HG03045 (cell line): Measurements from ENCODE around the gene MAL.

Source experiments
- ATAC-seq: cut with Tn5 transposase; IDR thresholded peaks from one replicate; pipeline ENCODE4 v1.9.1; 2021; ENCODE audit warnings: mild to moderate bottlenecking, moderate library complexity; ENCODE audit not compliant: unreplicated experiment

MAL gene

DNA sequence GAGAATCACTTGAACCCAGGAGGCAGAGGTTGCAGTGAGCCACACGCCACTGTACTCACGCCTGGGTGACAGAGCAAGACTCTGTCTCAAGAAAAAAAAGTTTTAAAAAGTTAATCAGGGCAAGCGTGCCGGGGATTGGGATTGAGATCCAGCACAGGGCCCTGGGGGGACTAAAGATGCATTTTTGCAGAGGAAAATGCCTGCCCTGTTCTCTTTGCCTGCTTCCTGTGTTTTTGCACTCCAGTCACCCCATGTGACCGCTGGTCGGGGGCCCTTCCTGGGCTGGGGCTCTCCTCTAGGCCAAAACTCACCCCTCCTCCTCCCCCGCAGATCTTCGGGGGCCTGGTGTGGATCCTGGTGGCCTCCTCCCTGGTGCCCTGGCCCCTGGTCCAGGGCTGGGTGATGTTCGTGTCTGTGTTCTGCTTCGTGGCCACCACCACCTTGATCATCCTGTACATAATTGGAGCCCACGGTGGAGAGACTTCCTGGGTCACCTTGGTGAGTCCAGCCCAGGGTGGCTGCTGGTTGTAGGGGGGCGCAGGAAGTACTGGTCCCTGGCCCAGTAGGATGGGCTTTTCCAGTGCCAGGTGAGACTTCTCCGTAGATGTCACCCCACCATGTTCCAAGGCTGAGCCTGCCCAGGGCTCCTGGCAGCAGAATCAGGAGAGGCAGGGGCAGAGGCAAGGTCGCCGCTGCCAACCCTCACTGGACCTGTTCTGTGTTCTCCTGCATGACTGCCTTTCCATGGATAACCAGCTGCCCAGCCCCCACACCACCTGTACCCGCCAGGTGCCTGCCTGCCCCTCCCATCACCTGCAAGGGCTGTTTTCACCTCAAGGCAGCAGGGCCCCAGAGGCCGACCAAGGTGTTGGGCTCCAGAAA lies 22.4 kb downstream of the MAL start:
- ATAC-seq: no peak

DNA sequence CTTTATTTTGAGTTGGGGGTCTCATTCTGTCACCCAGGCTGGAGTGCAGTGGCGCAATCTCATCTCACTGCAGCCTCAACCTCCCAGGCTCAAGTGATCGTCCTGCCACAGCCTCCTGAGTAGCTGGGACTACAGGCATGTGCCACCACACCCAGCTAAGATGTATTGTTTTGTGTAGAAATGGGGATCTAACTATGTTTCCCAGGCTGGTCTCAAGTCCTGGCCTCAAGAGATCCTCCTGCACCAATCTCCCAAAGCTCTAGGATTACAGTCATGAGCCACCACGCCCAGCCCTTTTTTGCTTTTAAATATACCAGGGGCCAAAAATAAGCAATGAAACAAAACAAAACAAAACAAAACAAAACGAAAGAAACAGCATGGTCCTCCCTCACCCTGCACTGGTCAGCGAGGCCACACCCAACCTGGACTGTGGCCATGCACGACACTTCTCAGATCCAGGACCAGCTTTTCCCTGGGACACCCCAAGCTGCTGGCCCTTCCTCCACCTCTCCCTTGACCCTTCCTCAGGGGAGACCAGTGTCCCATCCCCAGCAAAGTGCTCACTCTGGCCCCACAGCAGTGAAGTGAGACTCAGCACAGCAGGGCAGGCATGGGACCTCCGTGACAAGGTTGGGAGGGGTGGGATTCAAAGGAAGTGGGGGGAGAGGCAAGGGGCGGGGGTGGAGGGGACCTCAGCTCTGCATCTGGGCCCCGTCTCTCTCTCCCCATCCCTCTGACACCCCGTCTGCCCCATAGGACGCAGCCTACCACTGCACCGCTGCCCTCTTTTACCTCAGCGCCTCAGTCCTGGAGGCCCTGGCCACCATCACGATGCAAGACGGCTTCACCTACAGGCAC lies 23.5 kb downstream of the MAL start:
- no peak for ATAC-seq

DNA sequence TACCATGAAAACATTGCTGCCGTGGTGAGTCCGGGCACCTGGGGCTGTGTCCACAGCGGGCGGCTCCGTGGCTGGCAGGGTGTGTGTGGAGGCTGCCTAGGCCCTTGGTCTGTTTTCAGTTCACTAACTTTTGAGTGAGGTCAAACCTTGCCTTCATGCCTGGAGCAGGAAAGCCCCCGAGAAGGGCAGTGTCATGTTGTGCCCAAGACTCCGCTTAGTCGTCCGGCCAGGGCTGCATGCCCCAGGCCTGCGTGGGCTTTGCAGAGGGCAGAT lies 24.1 kb downstream of the MAL start:
- ATAC-seq: no peak

DNA sequence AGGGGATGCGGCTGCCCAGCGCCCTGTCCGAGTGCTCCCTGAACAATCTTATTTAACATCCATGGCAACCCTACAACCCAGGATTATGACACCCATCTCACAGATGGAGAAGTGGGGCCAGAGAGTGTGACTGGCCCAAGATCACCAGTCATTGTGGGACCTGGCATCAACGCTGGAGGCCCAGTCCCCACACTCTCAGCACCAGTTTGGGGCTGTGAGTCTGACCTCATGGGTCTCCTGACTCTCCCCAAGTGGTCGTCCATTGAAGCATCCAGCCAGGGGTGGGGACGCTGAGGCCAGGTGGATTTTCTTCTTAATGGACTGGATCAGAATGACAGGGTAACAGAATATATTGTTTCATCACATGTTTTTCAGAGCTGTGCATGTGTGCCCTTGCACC lies 24.5 kb downstream of the MAL start:
- ATAC-seq: no peak

DNA sequence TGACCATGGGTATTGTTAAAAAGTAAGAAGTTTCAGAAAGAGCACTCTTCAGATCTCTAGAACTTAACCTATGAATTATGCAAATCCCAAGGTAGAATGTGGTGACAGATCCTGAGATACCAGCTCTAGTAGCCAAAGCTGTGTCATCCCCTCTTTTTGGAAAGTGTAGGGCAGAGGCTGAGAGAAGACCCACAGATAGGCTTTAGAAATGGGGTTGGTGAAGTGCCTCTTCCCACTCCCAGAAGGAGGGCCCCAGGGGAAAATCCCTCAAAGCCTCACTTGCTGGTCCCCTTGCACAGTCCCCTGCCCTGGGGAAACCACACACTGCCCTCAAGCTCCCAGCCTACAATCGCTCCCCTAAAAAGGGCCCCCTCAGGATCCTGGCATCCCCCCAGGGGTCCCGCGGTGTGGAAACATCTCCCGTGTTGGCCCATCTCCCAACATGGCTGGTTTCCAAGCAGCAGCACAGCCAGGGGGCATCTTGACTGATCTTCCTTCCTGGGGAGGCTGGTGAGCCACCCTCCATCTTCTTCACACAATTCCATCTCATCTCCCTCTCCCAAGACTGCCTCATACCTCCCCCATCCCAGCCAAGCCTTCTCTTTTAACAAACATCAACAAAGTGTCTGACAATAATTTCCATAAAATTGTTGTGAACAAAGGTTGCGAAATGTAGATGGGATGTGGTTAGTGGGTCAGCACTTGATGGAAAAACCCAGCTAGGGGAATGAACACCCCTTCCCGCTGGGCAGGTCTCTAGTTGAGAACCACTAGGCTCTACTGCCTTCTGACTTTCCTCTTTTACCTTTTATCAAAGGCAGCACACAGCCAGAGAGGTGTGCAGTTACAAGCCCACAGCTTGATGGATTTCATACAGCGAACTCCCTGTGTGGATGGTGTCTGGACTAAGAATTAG lies 25.1 kb downstream of the MAL start:
- no peak for ATAC-seq

DNA sequence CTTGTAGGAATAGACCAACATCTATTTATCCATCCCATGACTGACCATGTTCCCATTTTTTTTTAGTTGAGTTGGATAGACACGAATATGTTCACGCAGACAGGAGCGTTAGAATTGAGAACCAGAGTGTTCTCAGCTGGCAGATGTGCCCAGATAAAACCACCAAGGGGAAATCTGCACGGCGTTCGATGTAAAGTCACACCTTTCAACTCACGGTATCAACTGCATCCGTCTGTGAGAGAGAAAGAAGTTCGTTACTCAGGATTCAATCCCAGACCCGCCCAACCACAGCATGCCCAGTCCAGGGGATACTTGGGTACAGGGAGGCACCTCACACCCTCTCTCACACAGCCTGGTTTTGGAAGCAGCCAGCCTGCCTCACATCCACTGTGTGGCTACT lies 26.1 kb downstream of the MAL start:
- no peak for ATAC-seq

DNA sequence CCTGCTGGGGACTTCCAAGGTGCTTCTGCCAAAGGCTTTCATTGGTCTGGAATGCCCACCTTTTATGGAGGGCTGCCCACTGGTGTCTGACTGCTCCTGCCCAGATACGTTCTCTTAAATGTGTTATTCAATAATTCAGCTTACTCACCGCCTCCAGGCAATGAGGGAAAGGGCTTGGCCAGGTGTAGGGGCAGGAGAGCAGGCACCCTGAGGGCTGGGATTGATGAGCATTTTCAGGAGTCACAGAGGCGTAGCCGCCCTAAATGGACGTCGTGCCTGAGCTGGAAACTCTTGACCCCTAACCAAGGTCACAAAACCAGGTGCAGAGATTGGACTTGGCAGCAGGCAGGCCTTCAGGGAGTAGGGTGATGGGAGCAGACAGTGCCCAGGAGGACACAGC lies 26.8 kb downstream of the MAL start:
- no peak for ATAC-seq

DNA sequence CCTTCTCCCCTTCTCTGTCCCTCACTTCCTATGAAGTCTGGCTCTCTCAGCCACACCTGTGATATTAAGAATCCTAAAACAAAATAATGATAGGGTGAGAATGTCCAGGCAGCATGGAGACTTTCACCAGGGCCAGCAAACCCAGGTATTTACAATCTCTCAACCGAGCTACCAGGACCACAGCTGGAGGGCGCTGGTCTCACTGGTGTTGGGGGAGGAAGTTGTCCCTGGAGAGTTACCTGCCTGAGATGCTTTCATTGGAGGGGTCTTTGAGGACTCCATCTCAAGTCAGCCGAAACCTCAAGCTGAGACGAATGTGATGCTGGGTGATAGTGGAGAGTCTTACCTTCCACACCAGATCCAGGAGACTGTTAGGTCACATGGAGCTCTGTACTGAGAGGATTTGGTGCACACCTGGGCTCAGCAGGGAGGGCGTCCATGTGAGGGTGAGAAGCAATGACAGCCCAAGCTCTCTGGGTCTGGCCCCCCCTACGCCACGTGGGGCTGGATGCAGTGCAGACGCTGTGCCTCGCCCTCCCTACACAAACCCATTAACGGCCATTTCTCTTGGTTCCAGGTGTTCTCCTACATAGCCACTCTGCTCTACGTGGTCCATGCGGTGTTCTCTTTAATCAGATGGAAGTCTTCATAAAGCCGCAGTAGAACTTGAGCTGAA lies 27.4 kb downstream of the MAL start:
- no peak for ATAC-seq

DNA sequence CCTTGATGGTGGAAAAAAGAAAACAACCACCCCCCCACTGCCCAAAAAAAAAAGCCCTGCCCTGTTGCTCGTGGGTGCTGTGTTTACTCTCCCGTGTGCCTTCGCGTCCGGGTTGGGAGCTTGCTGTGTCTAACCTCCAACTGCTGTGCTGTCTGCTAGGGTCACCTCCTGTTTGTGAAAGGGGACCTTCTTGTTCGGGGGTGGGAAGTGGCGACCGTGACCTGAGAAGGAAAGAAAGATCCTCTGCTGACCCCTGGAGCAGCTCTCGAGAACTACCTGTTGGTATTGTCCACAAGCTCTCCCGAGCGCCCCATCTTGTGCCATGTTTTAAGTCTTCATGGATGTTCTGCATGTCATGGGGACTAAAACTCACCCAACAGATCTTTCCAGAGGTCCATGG lies 28.0 kb downstream of the MAL start:
- no peak for ATAC-seq

DNA sequence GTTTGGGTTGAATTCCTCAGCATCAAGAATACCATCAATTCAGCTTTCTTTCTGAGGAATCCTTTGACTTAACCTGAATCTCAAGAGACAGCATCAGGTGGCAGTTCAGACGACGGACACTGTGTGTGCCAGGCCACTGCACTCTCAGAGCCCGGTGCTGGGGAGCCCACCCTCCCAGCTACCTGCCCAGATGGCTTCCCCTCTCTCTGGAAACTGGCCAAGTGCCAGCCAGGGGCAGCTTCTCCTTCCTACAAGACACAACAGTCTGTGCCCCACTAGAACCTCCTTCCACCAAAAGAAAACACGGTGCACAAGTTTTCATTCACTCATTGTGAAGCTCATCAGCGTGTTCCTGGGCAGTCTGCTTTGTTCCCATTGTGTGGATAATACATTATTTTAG lies 28.5 kb downstream of the MAL start:
- ATAC-seq: no peak

DNA sequence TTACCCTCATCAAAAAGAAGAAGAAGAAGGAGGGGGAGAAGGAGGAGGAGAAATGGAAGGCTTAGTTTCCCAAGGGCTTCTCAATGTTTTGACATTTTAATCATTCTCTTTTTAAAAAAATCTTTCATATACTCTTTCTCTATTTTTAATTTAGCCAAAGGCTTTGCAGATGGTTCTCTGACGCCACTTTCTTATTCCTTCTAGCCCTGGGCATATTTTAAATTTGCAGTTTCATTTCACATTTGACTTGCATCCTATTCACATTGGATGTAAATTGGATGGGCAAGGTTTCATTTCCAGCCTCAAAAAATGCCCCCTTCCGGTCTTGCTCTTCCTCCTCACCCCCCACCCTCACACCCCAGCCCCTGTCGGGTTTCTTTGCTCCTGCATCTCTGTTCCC lies 29.8 kb downstream of the MAL start:
- no peak for ATAC-seq

DNA sequence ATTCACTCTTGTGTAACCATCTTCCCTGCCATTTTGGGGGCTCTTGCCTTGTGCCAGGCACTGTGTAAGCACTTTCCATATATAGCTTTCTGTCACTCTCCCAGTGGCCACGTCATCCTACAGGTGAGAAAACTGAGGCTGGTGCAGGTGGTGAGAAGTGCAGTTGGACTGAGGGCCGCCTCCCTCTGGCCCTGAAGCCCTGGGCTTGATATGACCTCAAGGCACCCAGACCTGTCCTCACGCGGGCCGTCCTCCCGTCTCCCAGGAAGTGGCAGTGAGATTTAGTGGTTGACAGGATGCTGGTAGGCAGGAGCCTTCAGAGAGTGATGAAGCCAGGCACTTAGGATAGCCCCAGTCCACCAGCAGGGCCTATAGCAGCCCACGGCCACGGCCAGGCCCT lies 30.5 kb downstream of the MAL start:
- ATAC-seq: no peak

DNA sequence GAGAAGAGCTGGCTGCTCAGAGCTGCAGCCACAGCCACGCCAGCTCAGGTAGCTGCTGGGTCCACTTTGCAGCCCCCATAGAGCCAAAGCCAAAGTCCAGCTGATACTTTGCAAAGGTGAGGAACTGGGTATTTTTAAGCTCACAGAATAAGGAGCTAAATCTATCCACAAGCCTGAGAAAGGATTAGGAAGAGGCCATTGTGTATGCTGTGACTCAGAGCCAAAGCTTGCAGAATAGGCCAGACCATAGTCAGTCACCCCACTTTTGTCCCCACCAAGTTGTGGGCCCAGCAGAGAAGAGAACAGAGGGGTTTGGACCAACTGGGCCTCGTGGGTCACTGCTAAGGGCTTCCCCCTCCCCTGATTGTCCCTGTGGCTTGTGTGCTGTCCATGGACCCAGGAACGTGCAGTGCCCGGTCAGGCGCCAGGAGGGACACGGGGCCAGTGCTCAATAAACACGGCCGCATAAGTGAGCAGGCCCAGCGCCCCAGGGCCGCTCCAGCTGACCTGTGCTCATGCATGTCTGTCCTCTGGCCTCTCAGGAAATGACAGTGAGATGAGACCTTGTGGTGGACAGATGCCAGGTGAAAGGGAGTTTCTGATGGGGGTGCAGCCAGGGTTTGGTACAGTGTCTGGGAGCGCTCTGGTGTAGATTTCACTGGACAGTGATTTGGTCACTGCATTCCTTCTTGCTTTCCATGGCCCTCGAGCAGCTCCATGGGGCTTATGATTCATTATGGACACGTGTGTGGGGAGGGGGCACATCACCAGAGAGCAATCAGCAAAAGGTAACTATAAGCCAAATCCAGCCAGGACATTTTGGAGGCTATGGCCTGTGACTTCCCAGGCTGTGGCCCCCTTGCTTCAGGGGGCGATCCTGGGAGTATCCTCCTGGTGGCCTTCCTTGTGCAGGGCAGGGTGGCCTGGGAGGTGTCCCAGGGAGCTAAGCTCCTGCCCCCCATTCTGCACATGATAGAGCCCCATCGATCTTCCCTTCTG lies 31.3 kb downstream of the MAL start:
- ATAC-seq: no peak

DNA sequence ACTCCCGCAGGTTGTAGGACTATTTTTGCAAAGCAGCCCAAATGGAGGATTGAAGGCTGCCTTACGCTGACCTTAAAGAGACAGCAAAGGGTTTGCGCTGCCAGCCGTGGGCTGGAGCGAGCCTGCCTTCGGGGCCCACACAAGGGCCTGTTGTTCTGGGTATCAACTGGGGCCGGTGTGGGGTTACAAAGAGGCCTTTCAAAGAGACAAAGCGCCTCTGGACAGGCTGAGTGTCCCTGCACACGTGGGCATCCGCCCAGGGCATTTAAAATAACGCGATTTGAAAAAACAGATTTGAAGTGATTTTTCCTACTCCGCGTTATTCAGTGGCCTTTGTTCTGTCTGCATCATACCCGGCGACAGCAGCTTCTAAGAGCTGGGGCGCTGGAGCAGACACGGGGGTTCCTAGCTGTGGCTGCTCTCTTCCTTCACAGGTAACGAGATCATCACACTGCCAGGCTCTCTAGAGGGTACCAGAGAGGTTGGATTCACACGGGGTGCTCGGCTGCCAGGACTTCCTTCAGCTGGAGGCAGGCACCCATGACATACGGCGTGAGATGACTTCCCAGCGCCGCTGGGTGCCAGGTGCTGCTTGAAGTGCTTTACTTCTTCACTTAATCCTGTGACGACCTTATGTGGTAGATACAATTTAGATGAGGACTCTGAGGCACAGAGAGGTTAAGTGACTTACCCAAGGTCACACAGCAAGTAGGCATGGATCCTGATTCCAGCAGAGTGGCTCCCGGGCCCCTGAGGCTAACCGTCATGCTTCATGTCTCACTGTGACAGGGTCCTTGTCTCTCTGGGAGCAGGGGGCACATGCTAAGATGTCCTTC lies 32.2 kb downstream of the MAL start:
- no peak for ATAC-seq

DNA sequence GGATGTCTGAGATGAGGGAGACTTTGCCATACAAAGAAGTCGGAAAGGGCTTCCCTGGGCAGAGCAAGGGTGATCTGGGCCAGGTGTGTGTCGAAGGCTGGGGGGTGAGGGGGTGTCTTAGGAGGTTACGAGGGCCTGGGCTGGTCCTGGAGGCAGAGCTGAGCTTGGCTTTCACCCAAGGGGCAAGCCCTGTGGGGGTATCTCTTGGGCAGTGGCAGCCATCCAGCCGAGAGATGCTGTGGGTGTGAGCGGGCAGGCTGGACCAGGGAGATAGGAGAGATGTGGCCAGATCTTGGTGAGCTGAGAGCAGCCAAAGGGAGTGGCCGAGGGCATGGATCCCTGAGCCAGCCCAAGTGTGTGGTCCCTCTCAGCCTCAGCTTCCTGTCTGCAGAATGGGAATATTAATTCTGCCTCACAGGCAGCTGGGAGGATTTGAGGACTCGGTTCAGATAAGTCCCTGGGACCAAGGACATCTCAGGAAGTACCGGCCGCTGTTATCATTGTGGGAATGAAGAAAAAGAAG lies 33.0 kb downstream of the MAL start:
- no peak for ATAC-seq

DNA sequence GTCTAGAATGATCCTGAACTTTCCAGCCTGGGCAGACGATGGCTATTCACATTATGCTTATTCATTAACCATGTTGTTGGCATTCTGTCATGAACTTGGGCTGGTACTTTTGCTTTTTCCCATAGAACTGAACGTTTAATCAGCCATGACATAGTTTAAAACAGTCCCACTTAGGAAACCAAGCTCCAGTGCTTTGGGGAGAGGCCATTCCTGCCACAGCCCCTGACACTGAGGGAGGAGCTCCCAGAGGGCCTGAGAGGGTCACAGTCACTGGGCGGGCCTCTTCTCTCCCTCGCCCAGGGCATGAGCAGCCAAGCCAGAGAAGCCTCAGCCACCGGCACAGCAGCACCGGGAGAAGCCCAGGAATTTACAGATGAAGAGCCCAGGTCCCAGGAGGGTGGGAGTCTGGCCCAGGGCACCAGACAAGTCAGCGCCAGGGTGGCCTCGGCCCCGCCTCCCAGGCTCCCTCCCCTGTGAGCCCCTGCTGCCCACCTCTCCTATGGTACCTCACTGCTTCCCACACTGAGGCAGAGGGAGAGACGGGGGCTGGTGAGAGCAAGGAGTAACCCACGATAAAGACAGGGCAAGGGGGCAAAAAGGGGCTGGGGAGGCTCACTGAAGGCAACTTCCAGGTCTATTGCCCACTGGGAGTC lies 33.6 kb downstream of the MAL start:
- ATAC-seq: no peak

DNA sequence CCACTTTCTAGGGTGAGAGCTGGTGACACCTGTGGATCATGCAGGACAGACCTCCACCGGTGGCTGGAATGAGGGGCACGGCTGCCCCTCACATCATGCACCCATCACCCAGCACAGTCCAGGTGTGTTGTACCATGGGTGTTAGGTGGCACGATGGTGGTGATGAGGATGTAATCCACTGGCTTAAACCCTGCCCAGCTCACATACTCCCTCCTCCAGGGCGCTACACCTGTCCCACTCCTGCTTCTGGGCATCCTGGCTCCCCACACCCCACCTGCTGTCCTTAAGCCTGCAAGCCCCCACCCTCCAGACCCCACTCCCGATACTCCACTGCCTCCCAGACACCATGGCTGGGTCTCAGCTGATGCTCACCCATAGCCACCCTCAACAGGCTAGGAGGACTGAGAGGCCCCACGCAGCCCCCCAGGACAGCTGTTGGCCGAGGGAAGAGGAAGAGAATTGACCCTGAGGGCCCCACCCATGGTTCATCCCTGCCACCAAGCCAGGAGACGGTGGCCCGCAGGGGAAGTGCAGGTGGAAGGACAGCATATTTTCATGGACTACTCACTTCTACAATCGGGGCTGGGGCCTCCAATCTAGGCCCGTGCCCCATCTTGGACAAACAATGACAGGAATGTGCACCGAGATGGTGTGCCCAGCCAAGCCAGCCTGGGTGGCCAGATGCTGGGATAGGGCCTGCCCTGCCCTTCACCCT lies 34.3 kb downstream of the MAL start:
- ATAC-seq: no peak
